MM.1S (cell line): ENCODE data around the gene TENT5C.

Experiments used
- DNase-seq: peaks from one replicate; pipeline ENCODE4 v3.0.0-alpha.2; 2015
- H2AFZ ChIP-seq: fragments of 300-600 bp; sonication (generic); 2 replicates; pipeline ENCODE4 v1.6.0; 2016; ENCODE audit warnings: antibody characterized with exemption, low read length
- H3F3A ChIP-seq: fragments of 300-600 bp; sonication (generic); 2 replicates; pipeline ENCODE4 v1.6.1; 2016; ENCODE audit warnings: mild to moderate bottlenecking, antibody characterized with exemption, low read length, moderate library complexity, mixed read lengths; ENCODE audit not compliant: insufficient read depth
- H3K27ac ChIP-seq: fragments of 300-600 bp; sonication (generic); 2 replicates; pipeline ENCODE4 v1.5.1; 2016; ENCODE audit warnings: mild to moderate bottlenecking, low read length
- H3K27me3 ChIP-seq: fragments of 300-600 bp; sonication (generic); replicated peaks from 2 replicates; pipeline ENCODE4 v1.6.0; 2016; ENCODE audit warnings: low read length; ENCODE audit not compliant: insufficient read depth
- H3K36me3 ChIP-seq: fragments of 300-600 bp; sonication (generic); replicated peaks from 2 replicates; pipeline ENCODE4 v1.6.1; 2016; ENCODE audit warnings: mild to moderate bottlenecking, low read length, mixed read lengths; ENCODE audit not compliant: insufficient read depth
- H3K4me1 ChIP-seq: fragments of 300-600 bp; sonication (generic); 2 replicates; pipeline ENCODE4 v1.6.1; 2016; ENCODE audit warnings: low read length, mixed read lengths
- H3K4me2 ChIP-seq: fragments of 300-600 bp; sonication (generic); 2 replicates; pipeline ENCODE4 v1.6.0; 2016; ENCODE audit warnings: low read depth, low read length
- H3K4me3 ChIP-seq: fragments of 300-600 bp; sonication (generic); 2 replicates; pipeline ENCODE4 v1.5.1; 2016; ENCODE audit warnings: low read length, mixed read lengths
- H3K79me2 ChIP-seq: fragments of 300-600 bp; sonication (generic); 2 replicates; pipeline ENCODE4 v1.6.1; 2016; ENCODE audit warnings: mixed run types, low read length, mixed read lengths
- H3K9ac ChIP-seq: fragments of 300-600 bp; sonication (generic); 2 replicates; pipeline ENCODE4 v1.6.1; 2016; ENCODE audit warnings: low read length, mixed read lengths
- H3K9me2 ChIP-seq: fragments of 300-600 bp; sonication (generic); replicated peaks from 2 replicates; pipeline ENCODE4 v1.6.1; 2016; ENCODE audit warnings: mild to moderate bottlenecking, low read length, mixed read lengths; ENCODE audit not compliant: insufficient read depth
- H3K9me3 ChIP-seq: fragments of 300-600 bp; sonication (generic); replicated peaks from 2 replicates; pipeline ENCODE4 v1.6.1; 2016; ENCODE audit warnings: mild to moderate bottlenecking, low read length, mixed read lengths; ENCODE audit not compliant: insufficient read depth
- H4K20me1 ChIP-seq: fragments of 300-600 bp; sonication (generic); 2 replicates; pipeline ENCODE4 v1.6.1; 2016; ENCODE audit warnings: mild to moderate bottlenecking, low read length, moderate library complexity, mixed read lengths; ENCODE audit not compliant: insufficient read depth
- EZH2 ChIP-seq: fragments of 300-600 bp; sonication (generic); optimal IDR thresholded peaks from 2 replicates; pipeline ENCODE3; 2017; ENCODE audit warnings: low read depth, mild to moderate bottlenecking, antibody characterized with exemption, low read length, mixed read lengths
- EZH2phosphoT487 ChIP-seq: fragments of 300-600 bp; sonication (generic); IDR thresholded peaks from 2 replicates; pipeline ENCODE4 v1.6.1; 2018; ENCODE audit warnings: antibody characterized with exemption, low read length
- TF ChIP-seq, protein P1 (sequence below): fragments of 300-600 bp; sonication (generic); IDR thresholded peaks from 2 replicates; pipeline ENCODE4 v1.5.1; 2016; ENCODE audit warnings: antibody characterized with exemption, low read length, mixed read lengths

The TENT5C gene

DNA sequence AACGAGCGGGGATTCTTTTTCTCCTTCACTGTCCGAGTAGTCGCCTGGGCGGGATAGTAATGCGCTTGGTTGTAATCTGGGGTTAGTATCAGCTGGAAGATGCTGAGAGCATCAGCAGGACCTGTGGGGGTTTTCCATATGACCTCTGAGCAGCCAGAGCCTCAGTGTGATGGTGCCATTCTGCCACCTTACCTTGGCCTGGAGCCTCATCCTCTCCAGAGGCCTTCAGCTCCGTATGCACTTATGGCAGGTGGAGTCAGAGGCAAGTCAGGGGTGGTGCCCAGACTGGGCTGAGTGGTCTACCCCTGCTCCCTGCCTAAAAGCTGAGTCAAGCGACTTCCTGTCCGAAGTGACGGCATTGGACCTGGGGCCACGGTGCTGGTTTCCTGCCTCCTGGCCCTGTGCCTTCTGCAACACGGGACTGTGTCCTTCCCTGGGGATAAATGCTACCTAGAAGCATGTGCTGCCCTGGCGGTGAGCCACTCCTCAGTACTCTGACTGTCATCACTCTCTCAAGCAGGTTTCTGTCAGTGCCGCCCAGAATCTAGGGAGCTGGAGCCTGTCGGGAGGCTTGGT lies 24.7 kb downstream of the TENT5C start:
- Histone ChIP-seq H3K4me2 (peak overlapping the region; percentile 69), H3K36me3 (no peaks in the 10 kb centered on the region; the same call in 1 of the 2 replicates), H3K79me2 (peaks cover 72% of the 10 kb centered on the region), H3K9me3 (no peaks in the 10 kb centered on the region), H3K9ac (peak overlapping the region; percentile 100), H3K9me2 (no peaks in the 10 kb centered on the region), H3K27ac (peak overlapping the region; percentile 100), H2AFZ (no peak overlapping the region), H3K4me1 (peaks cover 95% of the 10 kb centered on the region), H3F3A (peaks cover 84% of the 10 kb centered on the region), H3K4me3 (peak overlapping the region; percentile 14; the same call in 1 of the 2 replicates), H3K27me3 (no peaks in the 10 kb centered on the region), H4K20me1 (no peaks in the 10 kb centered on the region)
- TF ChIP-seq EZH2 = no peak
- TF ChIP-seq EZH2phosphoT487 = no peak
- TF ChIP-seq, protein P1, sequence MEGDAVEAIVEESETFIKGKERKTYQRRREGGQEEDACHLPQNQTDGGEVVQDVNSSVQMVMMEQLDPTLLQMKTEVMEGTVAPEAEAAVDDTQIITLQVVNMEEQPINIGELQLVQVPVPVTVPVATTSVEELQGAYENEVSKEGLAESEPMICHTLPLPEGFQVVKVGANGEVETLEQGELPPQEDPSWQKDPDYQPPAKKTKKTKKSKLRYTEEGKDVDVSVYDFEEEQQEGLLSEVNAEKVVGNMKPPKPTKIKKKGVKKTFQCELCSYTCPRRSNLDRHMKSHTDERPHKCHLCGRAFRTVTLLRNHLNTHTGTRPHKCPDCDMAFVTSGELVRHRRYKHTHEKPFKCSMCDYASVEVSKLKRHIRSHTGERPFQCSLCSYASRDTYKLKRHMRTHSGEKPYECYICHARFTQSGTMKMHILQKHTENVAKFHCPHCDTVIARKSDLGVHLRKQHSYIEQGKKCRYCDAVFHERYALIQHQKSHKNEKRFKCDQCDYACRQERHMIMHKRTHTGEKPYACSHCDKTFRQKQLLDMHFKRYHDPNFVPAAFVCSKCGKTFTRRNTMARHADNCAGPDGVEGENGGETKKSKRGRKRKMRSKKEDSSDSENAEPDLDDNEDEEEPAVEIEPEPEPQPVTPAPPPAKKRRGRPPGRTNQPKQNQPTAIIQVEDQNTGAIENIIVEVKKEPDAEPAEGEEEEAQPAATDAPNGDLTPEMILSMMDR = no peak
- DNase-seq = peak; percentile 67

DNA sequence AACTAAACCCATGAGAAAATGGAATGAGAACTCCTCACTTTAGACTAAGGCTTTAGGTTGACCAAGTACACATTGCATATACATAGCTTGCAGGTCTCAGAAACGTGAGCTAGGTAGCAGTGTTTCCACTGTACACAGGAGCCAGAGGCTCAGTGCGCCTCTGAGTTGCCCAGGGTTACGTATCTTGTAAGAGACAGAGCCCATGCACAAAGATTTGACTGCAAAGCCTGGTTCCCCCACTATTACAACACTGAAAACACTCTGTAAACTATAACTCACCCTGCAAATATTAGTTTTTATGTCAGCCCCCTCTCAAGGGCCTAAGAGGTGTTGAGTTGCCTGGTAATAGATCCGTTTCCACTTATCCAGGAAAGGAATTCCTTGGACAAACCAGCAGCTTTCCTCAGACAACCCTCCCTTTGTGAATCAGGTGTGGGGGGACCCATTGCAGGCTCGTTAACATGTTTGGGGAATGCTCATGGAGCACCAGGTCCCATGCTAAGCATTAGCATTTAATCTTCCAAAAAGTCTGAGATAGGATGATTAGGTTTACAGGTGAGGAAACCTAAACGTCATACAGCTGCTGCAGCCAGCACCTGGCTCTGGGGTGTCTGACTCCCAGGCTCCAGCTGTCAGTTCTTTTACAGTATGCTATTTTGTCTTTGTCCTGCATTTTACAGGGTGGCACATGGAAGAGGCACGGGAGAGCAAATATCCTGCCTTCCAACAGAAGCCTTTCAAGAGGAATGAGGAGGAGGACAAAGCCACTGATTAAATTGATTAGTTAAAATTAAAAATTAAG lies 25.7 kb downstream of the TENT5C start:
- Histone ChIP-seq H3K4me2 (peak overlapping the region; percentile 25), H3K27ac (peak overlapping the region; percentile 100), H3F3A (peaks cover 74% of the 10 kb centered on the region), H3K9me3 (no peaks in the 10 kb centered on the region), H3K36me3 (no peaks in the 10 kb centered on the region), H2AFZ (no peak overlapping the region), H4K20me1 (no peaks in the 10 kb centered on the region), H3K9ac (peak overlapping the region; percentile 100), H3K4me1 (peaks cover 90% of the 10 kb centered on the region), H3K79me2 (peaks cover 70% of the 10 kb centered on the region), H3K9me2 (no peaks in the 10 kb centered on the region), H3K27me3 (no peaks in the 10 kb centered on the region), H3K4me3 (no peak overlapping the region)
- DNase-seq = peak; percentile 79
- no peak for TF ChIP-seq EZH2phosphoT487
- TF ChIP-seq, protein P1 = peak; percentile 25

DNA sequence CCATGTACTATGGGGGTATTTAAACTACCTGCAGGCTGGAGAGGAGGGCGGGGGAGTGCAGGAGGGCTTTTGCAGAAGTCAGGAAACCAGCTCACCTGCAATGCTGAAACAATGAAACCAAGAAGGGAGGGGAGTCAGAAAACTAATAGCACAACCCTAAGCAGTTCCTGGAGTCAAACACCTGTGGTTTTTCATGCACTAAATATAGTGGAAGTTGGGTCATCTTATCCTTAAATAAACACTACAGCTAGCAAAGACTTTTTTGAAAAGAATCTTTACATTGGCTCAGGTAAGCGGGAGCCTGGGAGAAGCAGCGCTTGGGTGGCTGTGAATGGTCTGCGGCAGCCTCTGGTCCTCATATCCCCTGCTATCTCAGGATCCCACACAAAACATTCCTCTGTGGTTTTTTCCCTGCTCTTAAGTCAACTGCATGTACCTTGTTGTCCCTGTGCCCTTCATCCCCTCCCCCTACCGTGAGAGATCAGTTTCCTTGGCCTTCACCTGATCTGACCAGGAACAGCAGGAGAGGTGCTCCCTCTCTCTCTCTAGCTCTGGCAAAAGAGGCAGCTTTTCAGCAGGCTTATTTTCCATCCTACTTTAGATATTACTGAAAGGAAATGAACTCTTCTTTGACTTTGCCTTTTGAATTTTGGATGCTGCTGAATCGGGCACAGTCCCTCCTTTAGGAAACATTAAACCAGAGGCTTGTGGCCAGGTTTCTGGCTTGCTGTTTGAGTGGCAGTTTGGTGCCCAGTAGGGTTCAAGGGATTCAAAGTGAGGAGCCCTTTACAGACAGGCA lies 26.6 kb downstream of the TENT5C start:
- peak overlapping the region; percentile 94 for H3K4me2 ChIP-seq
- peak; percentile 89 for DNase-seq
- no peaks in the 10 kb centered on the region for H3K9me3 ChIP-seq
- no peaks in the 10 kb centered on the region for H3K9me2 ChIP-seq
- TF ChIP-seq, protein P1 = no peak
- TF ChIP-seq EZH2 (no peak), EZH2phosphoT487 (no peak)
- peak overlapping the region; percentile 100 for H3K9ac ChIP-seq
- no peaks in the 10 kb centered on the region for H3K36me3 ChIP-seq
- H3K4me3 ChIP-seq = peak overlapping the region; percentile 40
- H3F3A ChIP-seq = peaks cover 65% of the 10 kb centered on the region
- H3K4me1 ChIP-seq = peaks cover 86% of the 10 kb centered on the region
- peaks cover 64% of the 10 kb centered on the region for H3K79me2 ChIP-seq
- H4K20me1 ChIP-seq = no peaks in the 10 kb centered on the region
- peak overlapping the region; percentile 100 for H3K27ac ChIP-seq
- no peak overlapping the region for H2AFZ ChIP-seq
- H3K27me3 ChIP-seq = no peaks in the 10 kb centered on the region
